SKM-1 treated with dmso at 0.1 percent for 144 hours (cell line): ENCODE data around the gene NARF.

Experiments used
- DNase-seq: peaks from one replicate; lab custom pipeline; 2025; ENCODE audit not compliant: unreplicated experiment; lab: John Stamatoyannopoulos, UW

Gene NARF

GRCh38 chr17:82433560-82434215 lies 24.9 kb upstream of the NARF start:
- no peak for DNase-seq

GRCh38 chr17:82434216-82434565 lies 24.4 kb upstream of the NARF start:
- DNase-seq: no peak

DNA sequence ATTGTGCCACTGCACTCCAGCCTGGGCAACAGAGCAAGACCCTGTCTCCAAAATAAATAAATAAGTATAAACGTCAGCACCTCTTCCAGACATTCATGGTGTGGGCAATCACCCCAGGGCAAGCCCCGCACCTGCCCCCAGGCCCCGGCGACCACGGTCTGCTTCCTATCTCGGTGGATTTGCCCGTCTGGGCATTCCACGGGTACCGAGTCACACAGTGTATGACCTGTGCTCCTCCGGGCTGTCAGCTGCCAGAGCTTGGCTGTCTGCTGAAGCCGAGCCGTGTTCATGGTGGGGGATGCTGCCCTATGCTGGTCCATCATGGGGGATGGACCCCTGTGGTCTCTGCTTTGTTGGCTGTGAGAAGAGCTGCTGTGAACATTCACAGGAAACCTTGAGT lies 23.4 kb upstream of the NARF start:
- no peak for DNase-seq

DNA sequence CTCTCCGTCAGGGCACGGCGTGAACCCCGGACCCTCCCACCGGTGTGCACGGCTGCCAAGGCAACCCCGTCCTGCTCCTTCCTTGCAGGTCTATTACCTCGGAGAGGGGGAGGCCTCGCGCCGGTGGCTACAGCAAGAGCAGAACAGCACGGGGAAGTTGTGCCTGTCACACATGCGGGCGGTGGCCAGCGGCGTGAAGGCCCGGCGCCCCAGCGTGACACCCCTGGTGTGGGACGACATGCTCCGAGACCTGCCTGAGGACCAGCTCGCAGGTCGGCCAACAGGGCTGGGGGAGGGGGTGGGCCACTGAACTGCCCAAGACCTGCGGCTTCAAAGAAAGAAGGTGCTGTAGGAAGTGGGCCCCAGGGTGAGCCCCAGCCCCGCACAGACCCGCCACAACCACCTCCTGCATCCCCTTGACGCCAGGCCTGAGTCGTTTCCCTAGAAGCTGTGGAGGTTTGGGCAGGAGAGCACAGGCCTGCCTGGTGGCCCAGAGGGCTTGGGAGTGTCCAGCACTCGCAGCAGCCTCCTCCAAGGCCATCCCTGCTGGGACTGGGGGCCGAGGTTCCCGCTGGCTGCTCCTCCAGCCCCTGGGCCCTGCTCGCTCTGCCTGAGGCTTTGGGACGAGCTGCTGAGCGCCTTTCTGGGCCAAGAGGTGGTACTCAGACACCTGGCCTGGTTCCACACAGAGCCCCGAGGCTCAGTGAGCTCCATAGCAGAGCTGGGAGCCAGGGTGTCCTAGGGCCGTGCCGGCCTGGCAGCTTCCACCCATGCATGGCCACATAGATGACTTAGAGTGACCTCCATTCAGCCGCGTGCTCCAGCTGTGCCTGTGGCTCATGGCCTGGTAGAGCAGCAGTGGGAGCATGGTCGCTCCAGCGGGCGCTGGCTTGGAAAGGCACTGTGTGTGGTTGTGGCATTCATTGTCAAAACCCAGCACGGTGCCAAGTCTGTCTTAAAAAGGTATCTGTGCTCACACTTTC lies 22.6 kb upstream of the NARF start:
- no peak for DNase-seq

GRCh38 chr17:82436601-82437324 lies 21.8 kb upstream of the NARF start:
- no peak for DNase-seq

DNA sequence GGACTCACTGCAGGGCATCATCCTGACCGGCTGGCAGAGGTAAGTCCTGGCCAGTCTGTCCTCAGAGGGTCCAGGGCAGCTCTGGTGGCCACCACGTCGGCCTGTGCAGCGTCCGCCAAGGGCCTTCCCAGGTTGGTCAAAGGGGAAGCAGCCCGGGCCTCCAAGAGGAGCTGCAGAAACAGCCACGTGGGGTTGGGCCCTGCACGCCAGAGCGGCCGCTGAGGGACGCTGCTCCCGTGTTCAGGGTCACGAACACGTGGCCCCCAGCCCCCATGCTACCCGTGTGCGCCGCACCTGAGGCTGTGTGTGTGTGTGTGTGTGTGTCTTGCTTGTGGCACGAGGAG lies 21.2 kb upstream of the NARF start:
- no peak for DNase-seq

GRCh38 chr17:82438401-82439193 lies 19.9 kb upstream of the NARF start:
- no peak for DNase-seq

- DNase-seq: no peak
Observed at GRCh38 chr17:82439194-82439828, 19.2 kb upstream of the NARF start.

GRCh38 chr17:82439829-82440365 lies 18.6 kb upstream of the NARF start:
- DNase-seq: no peak

- DNase-seq: peak; percentile 43
Observed at GRCh38 chr17:82440469-82440981, 18.0 kb upstream of the NARF start.

- DNase-seq: no peak
Observed at GRCh38 chr17:82440991-82441627, 17.4 kb upstream of the NARF start.

- no peak for DNase-seq
Observed at GRCh38 chr17:82441691-82442487, 16.7 kb upstream of the NARF start.

GRCh38 chr17:82442643-82443464 lies 15.7 kb upstream of the NARF start:
- DNase-seq: no peak

DNA sequence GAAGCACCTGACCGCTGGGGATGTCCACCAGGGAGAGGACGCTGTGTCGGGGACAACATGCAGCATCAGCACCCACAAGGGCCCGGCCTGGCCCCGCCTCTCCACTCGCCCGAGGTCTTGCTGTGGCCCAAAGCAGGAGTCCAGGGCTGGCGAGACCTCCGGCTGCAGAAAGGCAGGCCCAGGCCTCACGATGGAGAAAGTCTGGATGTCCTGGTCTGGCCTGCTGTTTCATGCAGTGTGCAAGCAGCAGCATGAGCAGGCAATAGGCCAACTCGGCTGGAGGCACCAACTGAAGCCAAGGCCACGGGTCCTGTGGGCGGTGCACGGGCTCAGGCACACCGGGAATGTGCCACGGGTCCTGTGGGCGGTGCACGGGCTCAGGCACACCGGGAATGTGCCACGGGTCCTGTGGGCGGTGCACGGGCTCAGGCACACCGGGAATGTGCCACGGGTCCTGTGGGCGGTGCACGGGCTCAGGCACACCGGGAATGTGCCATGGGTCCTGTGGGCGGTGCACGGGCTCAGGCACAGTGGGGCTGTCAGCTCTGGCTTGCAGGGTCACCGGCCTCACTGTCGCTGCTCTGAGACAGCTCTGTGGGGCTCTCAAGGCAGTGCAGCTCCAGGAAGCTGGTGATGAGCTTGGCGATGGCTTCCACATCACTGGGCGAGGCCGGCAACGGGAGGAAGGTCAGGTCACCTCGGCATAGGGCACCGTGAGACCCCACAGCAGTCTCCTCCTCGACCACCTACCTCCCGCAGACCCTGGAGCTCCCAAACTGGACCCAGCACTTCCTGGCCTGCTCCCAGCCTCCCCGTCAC lies 14.9 kb upstream of the NARF start:
- no peak for DNase-seq

DNA sequence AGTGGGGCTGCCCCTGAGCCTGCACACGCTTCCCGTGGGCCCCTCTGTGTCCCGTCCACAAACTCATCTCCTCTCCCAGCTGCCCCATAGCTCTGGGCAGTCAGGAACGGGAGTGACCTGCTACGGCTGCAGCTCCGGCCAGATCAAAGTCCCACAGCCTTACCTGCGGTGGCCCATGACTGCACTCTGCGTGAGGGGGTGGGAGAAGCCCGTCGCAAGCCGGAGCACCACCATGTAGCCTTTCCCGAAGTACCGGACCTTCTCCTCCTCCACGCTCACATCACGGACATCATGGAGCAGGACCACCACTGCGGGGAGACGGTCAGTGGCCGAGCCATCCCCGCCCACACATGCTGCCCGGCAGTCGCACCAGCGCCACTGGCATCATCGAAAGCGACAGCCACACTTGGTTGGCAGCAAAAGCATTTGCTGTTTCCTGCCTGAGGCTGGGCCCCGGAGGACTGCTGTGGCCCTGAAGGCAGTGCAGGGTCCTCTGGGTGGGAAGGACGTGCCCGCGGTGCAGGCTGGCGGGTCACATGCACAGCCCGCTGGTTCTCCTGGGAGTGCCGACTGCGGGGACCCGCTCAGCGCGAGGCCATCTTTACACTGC lies 14.2 kb upstream of the NARF start:
- DNase-seq: no peak

GRCh38 chr17:82444941-82445521 lies 13.5 kb upstream of the NARF start:
- DNase-seq: no peak
